Cardiac muscle cell (in vitro differentiated cells and primary cell): ENCODE measurements around the gene LILRB3. TPM values are rescaled to one million over a fixed set of nuclear protein-coding genes. Genes with fewer than 3 reads are reported as not detected.
A peak's percentile ranks its signal among the peaks of the same experiment; 100 is the strongest.
"Not testable (repeated sequence)": the region's sequence is repeated elsewhere in the genome, so short reads cannot be mapped to it uniquely, and the experiment has no call there.

ENCODE experiments used
- DNase-seq, 2 donors: peaks; one replicate each; pipeline versions ENCODE4 v3.0.0 to v3.0.0-alpha.2; 2010 to 2017; ENCODE audit warnings: low read depth in 1 of 2, low spot score in 1 of 2
- H3K27ac ChIP-seq: fragments of 200-600 bp; sonication (generic); 2 replicates; pipeline ENCODE4 v1.5.1; 2016
- H3K27me3 ChIP-seq: fragments of 200-600 bp; sonication (generic); 2 replicates; pipeline ENCODE4 v1.6.0; 2016; ENCODE audit warnings: control low read depth
- H3K36me3 ChIP-seq: fragments of 200-600 bp; sonication (generic); 2 replicates; pipeline ENCODE4 v1.5.1; 2016; ENCODE audit warnings: control low read depth
- H3K4me1 ChIP-seq: fragments of 200-600 bp; sonication (generic); 2 replicates; pipeline ENCODE4 v1.8.1; 2017; ENCODE audit warnings: low read depth, mild to moderate bottlenecking, mixed run types
- H3K4me3 ChIP-seq: fragments of 200-600 bp; sonication (generic); 2 replicates; pipeline ENCODE4 v1.5.1; 2016; ENCODE audit warnings: mild to moderate bottlenecking
- H3K9me3 ChIP-seq: fragments of 200-600 bp; sonication (generic); 2 replicates; pipeline ENCODE4 v1.5.1; 2017; ENCODE audit warnings: low read depth, mild to moderate bottlenecking, control low read depth
- CTCF ChIP-seq: IDR thresholded peaks from 2 replicates; pipeline ENCODE4 v1.5.1; 2012; ENCODE audit warnings: low read depth, mild to moderate bottlenecking, low read length
- polyA plus RNA-seq: library from polyadenylated mRNA; unstranded; fragments of >200 nt; fragmentation: Nextera tagmentation; extraction: Ambion mirVana; gene quantifications from 2 replicates; pipeline ENCODE4 v1.2.1, GENCODE V29; 2016
- total RNA-seq: library from RNA; depleted of rRNA; stranded (reverse); fragments of >200 nt; gene quantifications from 2 replicates; pipeline ENCODE4 v1.2.3, GENCODE V29; 2016

LILRB3 gene
- total and polyA plus RNA-seq, 2 experiments from 2014 or later, result 0.27 to 0.98 TPM

GRCh38 chr19:54218960-54219661 lies 3.7 kb downstream of the LILRB3 start:
- H3K4me3 ChIP-seq, result no peak overlapping the region
- no peaks in the 10 kb centered on the region for H3K36me3 ChIP-seq
- TF ChIP-seq CTCF, result no peak
- H3K4me1 ChIP-seq, result peaks cover 3% of the 10 kb centered on the region
- no peaks in the 10 kb centered on the region for H3K27me3 ChIP-seq
- DNase-seq, result no peak
- H3K27ac ChIP-seq, result no peak overlapping the region
- no peaks in the 10 kb centered on the region for H3K9me3 ChIP-seq

- no peak overlapping the region for H3K4me3 ChIP-seq
- peaks cover 6% of the 10 kb centered on the region for H3K4me1 ChIP-seq
- no peak for DNase-seq
- H3K27me3 ChIP-seq, result no peaks in the 10 kb centered on the region
- H3K27ac ChIP-seq, result no peak overlapping the region
- H3K9me3 ChIP-seq, result no peaks in the 10 kb centered on the region
- no peaks in the 10 kb centered on the region for H3K36me3 ChIP-seq
- no peak for TF ChIP-seq CTCF
Observed at GRCh38 chr19:54218259-54218658, 4.5 kb downstream of the LILRB3 start.

GRCh38 chr19:54217517-54218247 lies 5.1 kb downstream of the LILRB3 start:
- H3K4me1 ChIP-seq, DNase-seq, H3K27ac ChIP-seq, H3K36me3 ChIP-seq, H3K9me3 ChIP-seq, H3K4me3 ChIP-seq, H3K27me3 ChIP-seq: not testable (repeated sequence)

GRCh38 chr19:54216869-54217268 lies 5.9 kb downstream of the LILRB3 start:
- peaks cover 3% of the 10 kb centered on the region for H3K4me1 ChIP-seq
- H3K4me3 ChIP-seq, result no peak overlapping the region
- TF ChIP-seq CTCF, result no peak
- H3K36me3 ChIP-seq, result no peaks in the 10 kb centered on the region
- H3K27me3 ChIP-seq, result no peaks in the 10 kb centered on the region
- H3K9me3 ChIP-seq, result no peaks in the 10 kb centered on the region
- no peak overlapping the region for H3K27ac ChIP-seq
- no peak for DNase-seq

GRCh38 chr19:54214734-54215133 lies 8.1 kb downstream of the LILRB3 start:
- not testable (repeated sequence) for H3K36me3 ChIP-seq, H3K9me3 ChIP-seq, H3K27ac ChIP-seq, DNase-seq, H3K27me3 ChIP-seq, H3K4me3 ChIP-seq
- peaks cover 15% of the 10 kb centered on the region for H3K4me1 ChIP-seq

- not testable (repeated sequence) for H3K36me3 ChIP-seq, H3K4me3 ChIP-seq, DNase-seq, H3K9me3 ChIP-seq, H3K27ac ChIP-seq, H3K27me3 ChIP-seq
- peaks cover 20% of the 10 kb centered on the region for H3K4me1 ChIP-seq
Observed at GRCh38 chr19:54214217-54214616, 8.6 kb downstream of the LILRB3 start.

GRCh38 chr19:54211235-54211634 lies 11.6 kb downstream of the LILRB3 start:
- Histone ChIP-seq H3K4me3 (no peak overlapping the region), H3K27me3 (no peaks in the 10 kb centered on the region), H3K27ac (peak overlapping the region; percentile 85), H3K36me3 (peaks cover 19% of the 10 kb centered on the region), H3K4me1 (peaks cover 39% of the 10 kb centered on the region), H3K9me3 (no peaks in the 10 kb centered on the region)
- TF ChIP-seq CTCF, result peak; percentile 1
- DNase-seq, result no peak
